GM19468 (cell line): ENCODE data around the gene TGFBI.

Source experiments
- ATAC-seq: cut with Tn5 transposase; IDR thresholded peaks from one replicate; pipeline ENCODE4 v1.9.1; 2021; ENCODE audit warnings: mild to moderate bottlenecking, moderate library complexity, moderate number of reproducible peaks; ENCODE audit not compliant: unreplicated experiment; ENCODE audit errors: extremely low read depth

Gene TGFBI

DNA sequence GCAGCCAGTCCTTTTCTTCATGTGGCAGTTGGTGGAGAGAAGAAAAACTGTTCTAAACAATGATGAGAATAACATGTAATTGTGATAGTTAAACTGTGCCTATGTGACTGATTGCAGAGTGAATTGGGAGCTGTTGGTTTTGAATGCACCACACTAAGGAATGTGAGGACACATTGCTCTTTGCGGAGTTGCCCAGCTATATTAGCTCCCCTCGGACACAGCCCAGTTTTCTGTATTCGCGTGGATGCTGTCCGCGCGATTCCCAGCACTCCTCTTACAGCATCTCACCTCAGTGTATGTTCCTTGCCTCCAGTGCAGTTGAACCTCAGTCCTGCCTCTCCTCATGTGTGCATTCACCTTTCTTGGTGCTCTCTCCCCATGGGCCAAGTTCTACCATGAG, 32.2 kb downstream of the TGFBI start:
- no peak for ATAC-seq

GRCh38 chr5:136061630-136062365, 33.0 kb downstream of the TGFBI start:
- no peak for ATAC-seq

- ATAC-seq, result no peak
Observed at GRCh38 chr5:136062366-136063274, 33.8 kb downstream of the TGFBI start.

DNA sequence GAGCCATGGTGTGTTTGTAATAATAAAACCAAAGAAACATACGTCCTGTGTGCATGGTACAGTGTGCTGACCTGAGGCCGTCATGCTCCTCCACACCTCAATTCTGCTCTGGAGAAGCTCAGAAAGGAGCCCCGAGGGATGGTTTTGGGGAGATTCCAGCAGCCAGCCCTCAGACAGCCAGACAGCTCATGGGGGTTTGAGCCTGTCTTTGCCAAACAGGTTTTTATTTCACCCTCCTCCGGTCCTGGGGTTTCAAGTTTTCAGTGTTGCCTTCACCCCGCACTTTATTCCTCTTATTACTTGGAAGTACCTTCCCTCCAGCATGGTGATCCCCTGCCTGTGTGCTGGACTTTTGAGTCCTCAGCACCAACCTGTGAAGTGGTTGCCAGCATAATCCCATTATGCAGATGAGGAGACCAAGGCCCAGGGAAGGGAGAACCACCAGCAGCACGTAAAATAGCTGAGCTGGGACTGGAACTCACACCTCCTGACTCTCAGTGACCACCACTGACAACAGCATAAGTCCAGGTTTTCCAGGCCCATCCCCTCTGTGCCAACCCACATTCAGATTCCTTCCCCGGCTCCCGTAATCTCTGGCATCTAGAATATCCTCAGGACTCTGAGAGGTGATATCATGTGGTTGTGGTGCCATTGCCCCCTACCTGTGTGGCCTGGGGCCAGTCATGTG, 35.1 kb downstream of the TGFBI start:
- ATAC-seq, result no peak

GRCh38 chr5:136064510-136064909, 35.7 kb downstream of the TGFBI start:
- ATAC-seq, result no peak

GRCh38 chr5:136065588-136065987, 36.8 kb downstream of the TGFBI start:
- ATAC-seq, result no peak

DNA sequence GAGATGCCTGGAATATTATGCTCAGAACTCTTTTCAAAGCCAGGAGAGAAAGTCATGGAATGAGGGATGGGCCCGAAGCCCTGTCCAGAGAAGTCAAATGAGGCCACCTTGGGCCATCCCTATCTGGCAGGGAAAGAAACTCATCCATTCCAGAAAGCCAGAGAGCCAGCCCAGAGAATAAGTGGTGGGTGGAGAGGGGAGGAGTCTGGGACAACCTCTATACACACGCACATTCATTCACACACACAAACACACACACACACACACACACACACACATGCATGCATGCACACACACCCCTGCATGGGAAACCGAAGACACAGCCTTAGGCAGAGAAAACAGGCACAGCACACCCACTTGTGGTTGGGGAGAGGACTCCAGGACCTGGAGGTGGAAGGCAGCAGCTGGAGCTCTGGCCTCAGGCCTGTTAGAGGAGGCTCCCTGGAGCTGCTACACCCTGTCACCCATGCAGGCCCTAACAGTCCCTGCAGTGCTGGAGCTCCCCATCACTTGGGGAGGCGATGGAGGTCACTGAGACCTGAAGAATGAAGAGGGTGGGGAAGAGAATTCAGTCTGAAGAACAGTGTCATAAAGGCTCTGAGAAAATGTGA, 38.0 kb downstream of the TGFBI start:
- ATAC-seq, result no peak

DNA sequence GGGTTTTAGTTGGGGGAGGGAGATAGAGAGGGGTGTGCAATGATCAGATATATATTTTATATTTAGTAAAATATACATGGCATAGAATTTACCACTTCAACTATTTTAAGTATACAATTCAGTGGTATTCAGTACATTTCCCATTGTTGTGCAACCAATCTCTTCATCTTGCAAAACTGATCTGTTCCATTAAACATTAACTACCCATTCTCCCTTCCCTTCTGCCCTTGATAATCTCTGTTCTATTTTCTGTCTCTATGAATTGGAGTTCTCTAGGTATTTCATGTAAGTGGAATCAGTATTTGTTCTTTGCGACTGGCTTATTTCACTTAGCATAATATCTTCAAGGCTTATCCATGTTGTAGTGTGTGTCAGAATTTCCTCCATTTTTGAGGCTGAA, 38.6 kb downstream of the TGFBI start:
- no peak for ATAC-seq

GRCh38 chr5:136070486-136071285, 41.9 kb downstream of the TGFBI start:
- no peak for ATAC-seq

DNA sequence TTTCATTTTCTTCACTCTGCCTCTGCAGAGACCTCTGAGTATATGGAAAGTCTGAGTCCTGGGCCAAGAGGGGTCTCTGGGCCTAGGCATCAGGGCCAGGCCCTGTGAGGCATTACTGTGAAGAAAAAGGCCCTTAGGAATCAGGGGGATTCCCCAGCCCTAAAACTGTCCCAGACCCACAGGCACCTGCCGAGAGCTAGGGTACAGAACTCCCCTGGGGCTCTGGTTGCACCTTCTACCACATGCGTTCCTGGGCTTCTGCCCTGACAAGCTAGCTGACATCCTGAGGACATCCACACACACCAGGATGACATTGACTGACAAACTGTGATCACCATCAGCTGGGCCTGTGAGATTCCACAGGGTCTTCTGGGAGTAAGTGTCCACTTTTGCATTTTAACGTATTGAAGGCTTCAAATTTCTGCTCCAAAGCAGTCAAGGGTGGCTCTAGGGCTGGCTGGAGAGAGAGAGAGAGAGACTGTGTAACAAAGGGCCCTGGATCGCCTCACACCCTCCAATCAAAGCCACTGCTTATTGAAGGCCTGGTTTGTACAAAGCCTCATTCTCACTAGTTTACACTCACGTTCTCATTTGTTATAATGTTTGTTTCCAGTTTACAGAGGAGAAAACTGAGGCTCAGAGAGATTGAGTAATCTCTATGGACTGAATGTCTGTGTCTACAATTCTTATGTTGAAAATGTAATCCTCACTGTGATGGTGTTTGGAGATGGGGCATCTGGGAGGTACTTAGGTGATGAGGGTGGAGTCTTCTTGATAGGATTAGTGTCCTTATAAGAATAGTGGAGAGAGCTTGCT, 45.1 kb downstream of the TGFBI start:
- ATAC-seq, result peak; percentile 76

DNA sequence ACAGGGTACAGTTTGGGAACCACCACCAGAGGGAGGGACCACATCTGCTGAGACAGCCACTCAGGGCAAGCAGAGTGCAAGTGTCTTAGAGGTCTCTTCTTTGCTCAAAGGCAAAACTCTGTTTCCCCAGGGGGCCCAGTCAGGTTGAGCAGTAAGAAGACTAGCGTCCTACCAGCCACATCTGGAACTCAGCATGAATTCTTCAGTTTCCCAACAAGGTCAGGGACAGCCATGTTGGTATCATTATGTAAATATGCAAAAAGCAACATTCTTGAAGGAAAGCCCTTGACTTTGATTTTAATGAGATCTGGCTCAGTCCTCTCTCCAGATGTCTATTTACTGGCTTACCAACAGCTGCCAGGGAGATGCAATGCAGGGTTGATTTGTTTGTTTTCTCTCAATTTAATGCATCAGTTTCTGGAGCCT, 46.7 kb downstream of the TGFBI start:
- no peak for ATAC-seq

DNA sequence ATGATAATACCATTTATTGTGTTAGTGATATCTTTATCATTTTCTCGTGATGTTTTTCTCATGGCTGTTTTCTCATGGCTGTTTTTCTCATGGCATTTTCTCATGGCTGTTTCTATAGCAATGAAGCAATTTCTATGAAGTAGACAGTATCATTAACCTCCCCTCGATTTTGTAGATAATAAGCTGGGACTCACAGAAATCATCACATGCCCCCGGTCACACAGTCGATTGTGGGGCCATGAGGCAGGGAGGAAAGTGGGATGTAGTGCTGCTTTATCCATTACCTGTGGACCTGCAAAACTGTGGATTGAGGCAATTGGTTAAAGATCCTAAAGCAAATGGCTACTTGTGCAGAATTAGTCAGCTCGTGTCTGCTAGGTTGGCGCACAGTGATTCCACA, 47.3 kb downstream of the TGFBI start:
- ATAC-seq, result no peak

DNA sequence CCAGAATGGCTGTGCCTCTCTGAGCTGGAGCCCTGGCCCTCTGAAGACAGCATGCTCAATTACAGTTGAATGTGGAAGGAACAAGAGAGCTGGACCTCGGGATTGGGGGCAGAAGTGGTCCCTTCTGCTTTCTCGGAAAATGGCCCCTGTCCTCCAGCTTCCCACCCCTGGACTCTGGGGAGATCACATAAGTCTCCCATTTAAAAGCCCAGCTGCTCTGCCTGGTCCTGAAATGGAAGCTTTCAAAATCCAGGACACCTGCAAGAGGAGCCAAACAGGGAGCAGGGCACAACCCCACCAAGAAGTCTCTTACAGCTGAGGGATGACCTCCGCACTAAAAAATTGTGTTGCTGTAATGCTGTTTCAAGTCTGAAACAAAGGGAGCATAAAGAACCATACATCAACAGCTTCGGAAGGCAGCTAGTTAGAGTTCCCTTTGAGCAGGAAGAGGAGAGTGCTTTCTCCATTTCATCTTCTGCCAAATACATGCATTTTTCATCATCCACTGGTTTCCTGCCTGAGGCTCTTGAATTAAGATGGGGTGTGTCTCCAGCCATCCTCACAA, 48.2 kb downstream of the TGFBI start:
- no peak for ATAC-seq

DNA sequence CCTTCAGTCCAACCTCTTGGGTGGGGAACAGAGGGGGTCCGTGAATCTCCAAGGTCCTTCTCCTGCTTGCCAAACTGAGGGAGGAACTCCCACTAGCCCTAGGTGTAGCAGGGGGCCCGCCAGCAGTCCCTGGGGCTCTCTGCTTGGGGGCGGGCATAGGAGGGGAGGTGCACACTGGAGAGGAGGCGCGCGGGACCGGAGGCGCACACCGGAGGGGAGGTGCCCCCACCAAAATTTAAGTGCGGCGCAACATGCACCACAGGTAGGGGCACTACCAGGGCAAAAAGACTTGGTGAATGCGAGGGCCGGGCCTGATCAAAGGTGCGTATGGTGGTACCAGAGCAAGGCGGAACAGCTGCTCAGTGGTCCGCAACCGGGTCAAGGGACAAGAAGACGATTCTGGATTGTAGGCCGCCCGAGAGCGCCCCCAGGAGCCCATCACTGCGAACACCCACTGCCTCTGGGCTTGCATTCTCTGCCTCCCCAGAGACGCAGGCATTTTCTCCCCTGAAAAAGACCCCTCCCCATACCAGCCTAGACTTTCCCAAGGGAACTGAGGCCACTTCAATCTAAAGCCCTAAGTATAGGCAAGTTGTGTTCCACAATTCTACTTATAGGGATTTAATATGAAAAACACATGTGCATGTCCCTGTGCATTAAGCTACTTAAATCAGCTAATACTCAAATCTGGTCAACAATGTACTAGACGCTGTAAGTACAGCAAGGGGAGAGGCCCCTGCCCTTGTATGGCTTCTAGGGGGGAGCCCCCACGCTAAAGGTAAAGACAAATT, 50.6 kb downstream of the TGFBI start:
- ATAC-seq, result no peak

- no peak for ATAC-seq
Observed at GRCh38 chr5:136080113-136080482, 51.3 kb downstream of the TGFBI start.

DNA sequence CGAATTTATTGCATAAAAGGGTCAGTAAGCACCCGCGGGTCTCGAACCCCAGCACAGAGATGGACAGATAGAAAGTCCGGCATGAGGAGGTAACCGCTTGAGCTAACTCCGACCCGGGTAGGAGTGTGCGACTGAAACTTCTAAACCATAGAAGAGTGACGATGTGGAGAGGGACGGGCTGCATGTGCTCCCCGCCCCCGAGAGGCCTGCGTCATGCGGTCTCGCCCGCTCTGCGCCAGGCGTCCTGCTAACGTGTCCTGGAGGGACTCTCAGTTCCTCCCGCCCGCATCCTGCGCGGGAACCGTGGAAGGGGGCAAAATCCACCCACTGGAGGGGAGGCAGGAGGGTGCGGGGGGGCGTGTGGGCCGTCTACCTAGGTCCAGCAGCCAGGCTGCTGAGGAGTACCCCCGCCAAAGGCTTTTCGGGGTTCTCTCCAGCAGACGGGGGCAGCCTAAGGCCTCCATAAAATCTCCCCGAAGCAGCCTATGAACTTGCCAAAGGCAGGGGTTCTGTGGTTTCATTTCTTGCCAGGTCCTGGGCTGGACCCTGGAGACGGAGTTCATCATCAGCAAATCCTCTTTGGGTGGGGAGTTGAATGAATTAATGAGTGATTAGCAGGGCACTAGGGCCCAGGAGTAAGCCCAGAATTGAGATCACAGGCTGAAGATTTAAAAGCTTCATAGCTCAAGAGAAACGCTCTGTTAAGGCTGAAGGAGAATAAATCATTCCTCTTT, 51.9 kb downstream of the TGFBI start:
- ATAC-seq, result peak; percentile 90

GRCh38 chr5:136081217-136081591, 52.4 kb downstream of the TGFBI start:
- no peak for ATAC-seq
